ENCODE data around the gene KCNMB2. TPM values are rescaled to one million over a fixed set of nuclear protein-coding genes. Genes with fewer than 3 reads are reported as not detected.
"Not testable (repeated sequence)": the region's sequence is repeated elsewhere in the genome, so short reads cannot be mapped to it uniquely, and the experiment has no call there.

Gene KCNMB2
- not detected in 2 replicates for polyA plus RNA-seq (2014; cell fraction: cytosol; rRNA removed)
- polyA plus RNA-seq (2014; cell fraction: nucleus; rRNA removed), result not detected in 2 replicates

GRCh38 chr3:178536211-178537079 is at the start of gene KCNMB2:
Gene KCNMB2 (plus strand): TSS chr3:178536436.
- DNase-seq (ENCODE audit: low spot score), result no peak

- no peak for DNase-seq (ENCODE audit: low spot score)
Measured at GRCh38 chr3:178486903-178487302, 49.3 kb upstream of the KCNMB2 start.

- no peak for DNase-seq (ENCODE audit: low spot score)
Measured at GRCh38 chr3:178487752-178488151, 48.5 kb upstream of the KCNMB2 start.

GRCh38 chr3:178491751-178492150 is 44.5 kb upstream of the KCNMB2 start:
- no peak for DNase-seq (ENCODE audit: low spot score)

- no peak for DNase-seq (ENCODE audit: low spot score)
Measured at GRCh38 chr3:178492491-178492890, 43.7 kb upstream of the KCNMB2 start.

GRCh38 chr3:178494386-178494785 is 41.9 kb upstream of the KCNMB2 start:
- DNase-seq (ENCODE audit: low spot score), result no peak

GRCh38 chr3:178496911-178497310 is 39.3 kb upstream of the KCNMB2 start:
- no peak for DNase-seq (ENCODE audit: low spot score)

- no peak for DNase-seq (ENCODE audit: low spot score)
Measured at GRCh38 chr3:178498871-178499270, 37.4 kb upstream of the KCNMB2 start.

GRCh38 chr3:178500631-178501030 is 35.6 kb upstream of the KCNMB2 start:
- no peak for DNase-seq (ENCODE audit: low spot score)

GRCh38 chr3:178504128-178504527 is 32.1 kb upstream of the KCNMB2 start:
- DNase-seq (ENCODE audit: low spot score), result no peak

- DNase-seq (ENCODE audit: low spot score), result no peak
Measured at GRCh38 chr3:178505832-178506231, 30.4 kb upstream of the KCNMB2 start.

GRCh38 chr3:178507507-178508442 is 28.5 kb upstream of the KCNMB2 start:
- no peak for DNase-seq (ENCODE audit: low spot score)

- no peak for DNase-seq (ENCODE audit: low spot score)
Measured at GRCh38 chr3:178508443-178508825, 27.8 kb upstream of the KCNMB2 start.

GRCh38 chr3:178510496-178510895 is 25.7 kb upstream of the KCNMB2 start:
- DNase-seq (ENCODE audit: low spot score), result no peak

GRCh38 chr3:178512647-178513046 is 23.6 kb upstream of the KCNMB2 start:
- no peak for DNase-seq (ENCODE audit: low spot score)

- no peak for DNase-seq (ENCODE audit: low spot score)
Measured at GRCh38 chr3:178513546-178514380, 22.5 kb upstream of the KCNMB2 start.

- DNase-seq (ENCODE audit: low spot score), result no peak
Measured at GRCh38 chr3:178514401-178514800, 21.8 kb upstream of the KCNMB2 start.

- not testable (repeated sequence) for DNase-seq (ENCODE audit: low spot score)
Measured at GRCh38 chr3:178515076-178515744, 21.0 kb upstream of the KCNMB2 start.

GRCh38 chr3:178517665-178518334 is 18.4 kb upstream of the KCNMB2 start:
- no peak for DNase-seq (ENCODE audit: low spot score)
